Measurements from ENCODE around the gene ITPK1.

ITPK1 gene

DNA sequence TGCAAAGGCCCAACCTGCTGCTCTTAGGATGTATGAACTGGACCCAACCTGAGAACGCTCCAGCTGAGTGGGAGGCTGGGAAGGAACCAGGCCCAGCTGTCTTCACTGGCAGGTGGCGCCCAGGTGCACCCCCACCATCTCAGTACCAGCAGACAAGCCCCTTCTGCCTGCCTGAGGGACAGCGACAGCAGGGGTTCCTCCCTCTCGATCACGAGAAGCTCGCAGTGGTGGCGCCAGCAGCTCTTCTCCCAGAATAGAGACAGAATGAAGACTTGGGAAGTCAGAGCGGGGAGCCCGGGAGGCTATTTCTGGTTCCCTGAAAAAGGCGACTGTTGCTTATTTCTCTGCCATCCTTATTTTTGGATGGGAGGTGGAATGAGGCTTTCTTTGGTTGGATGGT lies 146.3 kb downstream of the ITPK1 start:
- DNase-seq (ENCODE audit: low spot score), result no peak

DNA sequence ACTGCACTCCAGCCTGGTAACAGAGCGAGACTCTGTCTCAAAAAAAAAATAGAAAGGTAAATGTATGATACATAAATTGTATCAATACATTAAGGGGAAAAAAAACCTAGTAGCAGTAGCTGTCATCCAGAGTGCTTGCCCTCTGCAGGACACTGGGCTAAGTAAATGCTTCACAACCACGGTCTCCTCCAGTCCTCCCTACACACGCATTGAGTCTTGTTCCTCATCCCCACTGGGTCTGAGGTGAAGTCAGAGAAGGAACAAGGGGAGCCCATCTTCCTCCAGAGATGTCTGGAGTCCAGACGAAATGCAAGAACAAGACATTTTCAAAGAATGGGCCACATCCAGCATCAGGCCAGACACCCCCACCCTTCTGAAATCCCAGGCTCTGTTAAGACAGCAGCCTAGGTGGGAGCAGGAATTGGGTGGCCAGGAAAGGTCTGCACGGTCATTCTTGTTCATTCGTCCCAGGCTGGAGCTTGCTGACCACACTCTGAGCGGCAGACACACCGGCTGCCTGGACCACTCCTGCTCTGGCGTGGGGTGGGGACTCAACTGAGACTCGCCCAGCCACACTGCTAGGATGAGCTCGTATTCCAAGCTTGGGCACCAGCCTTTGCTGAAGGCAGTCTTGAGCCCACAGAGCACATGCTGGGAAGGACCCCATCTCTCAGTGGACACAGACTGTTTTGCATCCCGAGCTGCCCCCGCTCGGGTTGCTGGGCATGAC lies 147.3 kb downstream of the ITPK1 start:
- no peak for DNase-seq (ENCODE audit: low spot score)

DNA sequence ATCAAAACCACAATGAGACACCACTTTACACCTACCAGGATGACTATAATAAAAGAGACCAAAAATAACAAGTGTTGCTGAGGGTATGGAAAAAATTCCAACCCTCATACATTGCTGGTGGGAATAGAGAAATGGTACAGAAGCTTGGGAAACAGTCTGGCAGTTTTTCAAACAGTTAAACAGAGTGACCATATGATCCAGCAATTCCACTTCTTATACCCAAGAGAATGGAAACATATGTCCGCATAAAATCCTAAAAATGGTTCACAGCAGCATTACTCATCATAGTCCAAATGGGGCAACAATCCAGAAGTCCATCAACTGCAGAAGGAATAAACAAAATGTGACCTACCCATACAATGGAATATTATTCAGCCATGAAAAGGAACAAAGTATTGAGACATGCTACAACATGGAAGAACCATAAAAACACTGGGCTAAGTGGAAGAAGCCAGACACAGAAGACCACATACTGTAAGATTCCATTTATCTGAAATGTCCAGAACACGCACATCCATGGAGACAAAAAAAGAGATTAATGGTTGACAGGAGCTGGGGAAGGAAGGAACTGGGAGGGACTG lies 148.3 kb downstream of the ITPK1 start:
- no peak for DNase-seq (ENCODE audit: low spot score)

DNA sequence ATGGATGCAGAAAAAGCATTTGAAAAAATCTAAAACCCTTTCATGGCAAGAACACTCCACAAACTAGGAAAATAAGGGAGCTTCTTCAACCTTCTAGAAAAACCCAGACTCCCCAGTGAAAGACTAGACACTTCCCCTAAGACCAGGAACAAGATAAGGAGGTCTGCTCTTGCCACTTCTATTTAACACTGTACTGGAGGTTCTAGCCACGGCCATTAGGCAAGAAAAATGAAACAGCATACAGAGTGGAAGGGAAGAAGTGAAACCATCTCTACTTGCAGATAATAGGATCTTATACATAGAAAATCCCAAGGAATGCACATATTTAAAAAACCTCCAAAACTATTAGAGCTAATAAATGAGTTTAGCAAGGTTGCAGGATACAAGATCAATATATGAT lies 150.4 kb downstream of the ITPK1 start:
- DNase-seq (ENCODE audit: low spot score), result no peak

DNA sequence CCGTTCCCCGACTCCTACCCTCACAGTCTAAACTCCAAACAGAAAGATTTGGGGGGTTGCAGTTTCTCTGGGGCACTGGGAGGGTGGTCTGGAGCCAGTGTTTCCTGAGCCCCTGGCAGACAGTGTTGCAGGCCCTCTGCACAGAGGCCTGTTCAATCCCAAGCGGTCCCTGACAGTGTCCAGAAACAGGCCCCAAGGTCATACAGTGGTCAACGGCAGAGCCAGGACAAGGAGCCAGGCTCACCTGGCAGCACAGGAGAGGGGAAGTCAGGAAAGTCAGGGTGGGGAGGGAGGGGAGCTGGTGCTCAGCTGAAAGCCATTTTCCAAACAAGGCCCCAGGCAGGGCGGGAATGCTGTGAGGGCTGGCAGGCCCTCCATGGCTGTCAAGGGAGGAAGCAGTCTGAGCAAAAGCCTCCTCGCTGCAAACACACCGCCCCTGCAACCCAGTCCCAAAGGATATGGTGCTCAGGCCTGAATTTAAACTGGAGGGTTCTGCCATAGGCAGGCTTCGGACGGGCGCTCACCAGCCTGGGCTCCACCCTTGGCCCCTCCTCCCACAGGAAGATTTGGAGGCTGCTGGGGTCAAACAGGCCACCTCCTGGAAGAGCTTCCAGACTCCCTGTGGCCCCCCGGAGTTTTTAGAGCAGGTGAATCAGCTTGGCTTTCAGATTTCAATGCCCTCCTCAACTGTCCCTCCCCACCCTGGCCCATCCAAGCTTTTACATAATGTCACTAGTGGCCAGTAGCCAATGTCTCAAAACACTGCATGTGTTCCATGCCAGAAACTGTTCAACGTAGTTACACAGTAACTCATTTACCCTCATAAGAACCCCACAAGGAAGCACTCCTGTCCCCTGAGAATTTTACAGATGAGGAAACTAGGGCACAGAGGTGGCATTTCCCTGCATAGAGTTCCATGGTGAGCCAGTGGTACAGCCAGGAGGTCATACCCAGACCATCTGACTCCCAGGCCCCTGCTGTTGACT lies 151.3 kb downstream of the ITPK1 start:
- DNase-seq (ENCODE audit: low spot score), result no peak

DNA sequence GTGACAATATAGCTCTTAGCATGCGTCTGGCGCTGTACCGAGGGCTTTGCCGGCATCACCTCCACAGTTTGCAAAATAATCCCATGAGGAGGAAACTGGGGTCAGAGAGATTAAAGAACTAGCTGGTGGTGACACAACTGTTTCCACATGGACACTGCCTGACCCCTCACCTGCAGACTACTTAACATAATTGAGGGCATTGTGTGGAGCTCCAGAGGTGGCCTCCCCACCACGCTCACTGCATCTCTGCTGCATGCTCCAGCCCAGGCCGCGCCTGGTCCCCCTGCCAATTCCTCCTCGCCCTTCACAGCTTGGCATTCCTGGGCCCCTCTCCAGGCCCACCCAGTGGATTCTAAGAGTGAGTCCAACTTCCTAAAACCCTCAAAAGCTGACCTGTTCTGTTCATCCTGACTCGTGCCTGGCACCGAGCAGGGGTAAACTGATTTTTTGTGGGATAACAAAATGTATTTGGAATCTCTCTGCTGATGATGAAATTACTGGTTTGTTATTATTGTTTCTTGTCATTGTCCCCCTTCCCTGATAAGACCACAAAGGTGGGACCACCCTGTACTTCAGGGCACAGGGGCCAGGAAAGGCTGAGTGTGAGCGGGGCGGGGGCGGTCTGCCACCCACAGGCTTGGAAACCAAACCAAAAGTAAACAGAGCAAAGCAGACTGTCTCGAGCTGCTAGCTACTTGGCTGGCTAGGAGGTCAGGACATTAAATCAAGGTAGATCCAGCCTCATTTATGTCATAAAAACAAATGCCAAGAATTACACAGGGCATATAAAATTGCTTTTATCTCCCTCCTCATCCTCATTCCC lies 152.2 kb downstream of the ITPK1 start:
- no peak for DNase-seq (ENCODE audit: low spot score)

DNA sequence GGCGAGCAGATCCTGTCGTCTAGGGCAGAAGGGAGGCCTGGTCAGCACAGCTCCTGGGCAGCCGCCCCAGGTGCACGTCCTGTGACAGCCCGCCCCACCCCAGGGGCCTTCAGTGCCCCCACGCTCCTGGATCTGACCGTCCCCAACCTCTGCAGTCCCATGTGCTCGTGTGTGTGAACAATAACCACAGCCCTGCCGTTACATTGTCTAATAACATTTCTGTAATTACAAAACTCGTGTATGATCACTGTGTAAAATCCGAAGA lies 153.0 kb downstream of the ITPK1 start:
- no peak for DNase-seq (ENCODE audit: low spot score)

DNA sequence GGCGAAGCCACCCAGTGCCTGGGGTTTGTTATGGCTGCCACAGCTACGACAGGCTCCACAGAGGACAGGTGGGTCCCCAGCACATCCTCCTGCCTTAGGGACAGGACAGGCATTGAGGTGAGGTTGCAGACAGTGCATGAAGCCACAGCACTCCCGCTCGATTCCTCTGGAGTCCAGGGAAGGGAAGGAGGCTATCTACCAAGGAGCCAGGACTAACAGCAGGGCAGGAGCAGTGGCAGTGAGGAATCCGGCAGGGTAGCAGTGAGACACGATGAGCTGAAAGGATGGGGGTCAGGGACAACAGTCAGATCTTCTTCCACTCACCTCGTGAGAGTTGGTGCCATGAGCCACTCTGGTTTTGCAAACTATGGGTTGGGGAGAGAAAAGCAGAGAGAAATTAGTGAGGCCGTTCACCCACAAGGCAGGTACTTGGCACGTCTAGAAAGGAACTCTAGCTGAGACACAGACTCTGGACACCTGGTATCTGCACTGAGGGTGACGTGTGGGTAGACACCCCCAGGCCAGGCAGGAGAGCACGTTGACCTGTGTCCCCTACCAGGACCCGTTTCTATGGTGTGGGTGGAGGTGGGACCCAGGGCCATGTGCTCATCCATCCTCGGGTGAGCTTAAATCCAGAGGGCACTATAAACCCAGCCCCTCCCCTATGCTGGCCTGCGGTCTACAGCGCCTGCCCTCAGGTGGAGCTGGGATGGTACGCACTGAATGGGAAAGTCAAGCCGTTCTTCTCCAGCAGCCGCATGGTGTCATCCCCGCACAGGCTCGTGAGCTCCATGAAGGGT lies 153.5 kb downstream of the ITPK1 start:
- no peak for DNase-seq (ENCODE audit: low spot score)

DNA sequence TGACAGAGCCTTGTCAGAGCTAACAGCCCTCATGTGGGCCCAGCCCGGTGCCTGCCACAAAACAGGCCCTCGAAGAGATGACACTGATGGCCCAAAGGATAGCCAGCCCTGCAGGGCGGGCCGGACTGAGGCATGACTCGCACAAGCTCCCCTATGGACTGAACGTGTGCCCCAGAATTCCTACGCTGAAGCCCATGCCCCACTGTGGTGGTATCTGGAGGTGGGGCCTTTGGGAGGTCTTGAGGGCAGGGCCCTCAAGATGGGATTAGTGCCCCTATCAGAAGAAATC lies 154.2 kb downstream of the ITPK1 start:
- no peak for DNase-seq (ENCODE audit: low spot score)

DNA sequence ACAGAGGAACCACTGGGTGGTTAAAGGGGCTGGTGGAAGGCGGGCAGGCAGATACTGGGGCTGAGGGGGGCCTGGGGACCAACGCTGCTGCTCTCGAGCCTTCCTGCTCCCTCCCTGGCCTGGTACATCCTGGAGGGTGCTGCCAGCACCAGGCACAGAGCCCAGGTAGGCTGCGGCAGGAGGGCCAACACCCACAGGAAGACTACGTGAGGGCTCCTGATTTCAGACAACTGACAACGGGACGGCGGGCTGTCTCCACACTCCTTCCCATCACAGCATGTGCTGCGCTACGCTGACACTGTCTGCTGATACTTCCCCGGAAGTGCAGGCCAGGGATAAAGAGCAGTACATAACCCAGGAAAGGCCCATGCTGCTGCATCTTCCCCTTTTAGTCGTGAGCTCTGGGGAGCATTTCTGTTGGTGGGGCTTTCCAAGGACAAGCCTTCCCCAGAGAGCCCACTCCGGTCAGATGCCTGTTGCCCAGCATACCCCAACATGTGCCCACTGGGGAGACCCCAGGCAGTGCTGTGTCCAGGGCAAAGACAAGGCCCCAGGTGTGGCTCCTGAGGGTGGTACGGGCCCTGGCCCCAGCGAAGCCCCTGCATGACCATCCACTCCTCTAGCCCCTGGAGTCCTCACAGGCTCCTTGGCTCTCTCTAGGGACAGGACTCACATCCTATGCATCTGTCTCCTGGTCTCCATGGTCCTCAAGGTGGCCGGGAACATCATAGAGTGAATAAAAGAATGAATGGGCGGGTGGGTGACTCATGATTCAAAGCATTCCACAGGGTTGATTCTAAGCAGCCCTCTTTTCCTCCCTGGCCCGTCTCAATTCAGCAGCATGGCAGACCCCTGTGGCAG lies 154.8 kb downstream of the ITPK1 start:
- DNase-seq (ENCODE audit: low spot score), result no peak

DNA sequence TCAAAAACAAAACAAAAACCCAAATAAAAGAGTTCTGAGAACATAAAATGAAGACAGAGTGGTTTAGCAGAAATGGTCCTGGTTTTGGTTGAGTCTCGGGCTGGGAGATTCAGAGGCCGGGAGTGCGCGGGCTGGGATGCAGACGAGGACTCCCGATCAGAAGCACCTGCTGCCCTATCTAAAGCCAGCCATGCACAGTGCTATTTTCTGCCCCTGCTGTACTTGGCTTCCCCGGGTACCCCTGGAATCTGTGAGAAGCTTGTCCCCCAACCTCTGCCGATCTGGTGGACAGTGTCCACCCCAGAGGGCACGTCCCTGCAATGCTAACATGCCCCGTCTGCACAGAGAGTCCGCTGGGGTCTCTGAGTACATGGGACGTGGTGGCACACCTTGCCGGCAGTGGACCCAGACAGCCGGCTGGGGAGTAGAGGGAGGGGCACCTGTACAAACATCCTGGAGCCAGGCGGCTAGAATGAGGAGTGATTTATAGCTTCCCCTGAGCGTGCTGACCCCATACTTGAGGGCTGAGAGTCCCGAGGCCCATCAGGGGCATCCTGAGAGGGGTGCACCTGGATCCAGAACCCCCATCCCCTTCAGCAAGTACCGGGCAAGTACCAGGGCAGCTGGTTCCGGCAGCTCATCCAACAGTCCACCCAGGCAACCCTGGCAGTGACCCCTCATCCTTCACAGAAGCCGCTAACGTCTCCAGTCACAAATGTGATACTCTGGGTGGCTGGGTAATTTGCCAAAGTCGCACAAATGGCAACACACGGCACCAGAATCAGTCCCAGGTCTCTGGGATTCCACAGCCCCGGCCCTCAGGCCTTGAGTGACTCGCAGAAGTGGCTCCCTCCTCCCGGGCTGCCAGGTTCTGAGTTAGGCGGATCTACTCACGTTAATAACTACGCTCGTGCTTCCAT lies 155.7 kb downstream of the ITPK1 start:
- no peak for DNase-seq (ENCODE audit: low spot score)

DNA sequence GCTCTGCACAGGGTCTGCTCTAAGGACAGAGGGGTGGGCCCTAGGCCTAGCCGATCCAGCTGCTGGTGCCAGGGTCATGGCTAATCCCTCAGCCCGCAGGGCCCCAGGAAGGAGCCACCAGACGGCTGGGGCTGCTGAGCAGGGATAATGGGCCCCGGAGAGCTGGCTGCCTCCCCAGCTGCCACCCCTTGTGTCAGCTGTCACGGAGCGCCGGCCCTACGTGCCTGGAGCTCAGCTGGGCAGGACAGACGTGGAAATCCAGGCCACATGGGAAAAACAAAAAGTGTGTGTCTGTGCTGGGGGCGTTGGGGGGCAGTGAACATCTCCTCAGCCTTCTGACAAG lies 156.6 kb downstream of the ITPK1 start:
- no peak for DNase-seq (ENCODE audit: low spot score)

DNA sequence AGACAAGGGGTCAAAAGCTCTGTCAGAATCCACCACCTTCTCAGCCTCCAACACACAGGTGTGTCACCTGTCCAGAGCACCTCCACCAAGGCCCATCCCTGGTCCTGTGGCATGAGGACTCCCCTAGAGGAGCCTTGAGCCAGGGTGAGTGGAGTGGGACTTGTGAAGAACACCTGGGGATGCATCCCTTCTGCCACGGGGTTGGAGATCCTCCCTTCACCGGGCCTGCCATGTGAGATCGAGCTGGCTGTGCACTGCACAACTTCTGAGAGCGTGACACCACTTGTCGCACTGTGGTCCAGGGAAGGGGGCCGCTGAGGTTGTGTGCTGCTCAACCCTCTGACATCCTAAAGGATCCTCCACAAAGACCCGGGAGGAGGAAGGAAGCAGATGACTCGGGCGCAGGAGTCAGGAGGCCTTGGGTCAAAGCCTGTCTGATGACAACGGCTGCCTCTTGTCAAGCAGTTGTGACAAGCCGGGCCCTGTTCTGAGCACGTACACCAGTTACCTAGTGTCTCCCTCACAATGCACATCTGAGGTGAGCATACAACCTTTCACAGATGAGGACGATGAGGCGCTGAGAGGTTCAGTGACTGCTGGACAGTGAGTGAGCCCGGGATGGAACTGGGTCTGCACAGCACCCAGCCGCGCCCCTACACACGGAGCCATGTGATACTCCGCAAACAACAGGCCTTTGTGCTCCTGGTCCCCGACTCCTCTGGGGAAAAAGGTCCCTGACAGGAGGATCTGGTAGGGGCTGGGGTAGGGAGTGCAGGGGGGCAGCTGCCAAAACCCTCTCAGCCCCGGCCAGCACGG lies 157.1 kb downstream of the ITPK1 start:
- no peak for DNase-seq (ENCODE audit: low spot score)

DNA sequence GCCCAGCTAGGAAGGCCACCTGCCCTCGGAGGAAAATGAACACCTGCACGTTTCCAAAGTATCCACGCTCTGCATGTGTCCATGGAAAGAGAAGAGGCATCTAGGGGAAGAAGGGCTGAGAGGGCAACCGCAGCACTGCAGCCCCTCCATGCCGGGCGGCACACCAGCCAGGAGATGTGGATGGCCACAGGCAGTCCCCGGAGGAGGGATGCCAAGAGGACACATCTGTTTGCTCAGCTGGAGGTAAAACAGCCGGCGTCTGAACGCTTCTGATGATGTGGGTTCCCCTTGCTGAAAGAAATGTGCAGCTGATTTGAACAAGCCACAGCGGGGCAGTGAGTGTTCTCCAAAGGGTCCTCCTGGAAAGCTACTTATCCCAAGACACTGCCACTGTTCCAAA lies 158.8 kb downstream of the ITPK1 start:
- DNase-seq (ENCODE audit: low spot score), result no peak

DNA sequence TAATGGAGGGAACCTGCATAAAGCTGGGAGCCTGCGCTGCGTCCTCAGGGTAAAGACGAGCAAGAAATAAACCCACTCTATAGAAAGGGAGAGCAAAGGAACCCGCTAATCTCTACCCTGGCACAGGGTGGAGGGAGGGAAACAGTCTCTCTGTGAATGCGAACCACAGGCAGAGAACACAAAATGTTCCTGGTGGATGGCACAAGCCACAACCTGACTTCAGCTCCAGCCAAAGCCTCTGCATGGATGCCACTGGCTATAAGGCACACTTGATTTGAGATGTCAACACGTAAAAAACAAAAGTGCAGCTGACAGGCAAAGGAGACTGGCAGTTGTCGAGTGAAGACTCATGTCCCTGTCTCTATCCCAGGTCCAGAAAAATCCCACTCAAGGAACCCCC lies 160.3 kb downstream of the ITPK1 start:
- no peak for DNase-seq (ENCODE audit: low spot score)

DNA sequence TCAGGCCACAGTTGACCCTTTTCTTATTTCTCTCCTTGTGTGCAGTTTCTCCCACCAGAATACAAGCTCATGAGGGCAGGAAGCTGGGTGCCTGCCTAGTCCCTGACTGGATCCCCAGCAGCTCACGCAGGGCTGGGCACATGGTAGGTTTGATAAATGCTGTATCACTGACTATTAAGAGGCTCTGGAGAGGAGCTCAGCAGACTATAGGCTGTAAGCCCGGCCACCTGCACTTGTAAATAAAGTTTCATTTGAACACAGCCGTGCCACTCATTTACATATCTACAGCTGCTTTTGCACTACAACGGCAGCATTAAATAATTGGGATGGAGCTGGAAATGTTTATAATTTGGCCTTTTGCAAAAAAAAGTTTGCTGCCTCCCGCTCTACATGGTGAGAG lies 160.8 kb downstream of the ITPK1 start:
- no peak for DNase-seq (ENCODE audit: low spot score)

DNA sequence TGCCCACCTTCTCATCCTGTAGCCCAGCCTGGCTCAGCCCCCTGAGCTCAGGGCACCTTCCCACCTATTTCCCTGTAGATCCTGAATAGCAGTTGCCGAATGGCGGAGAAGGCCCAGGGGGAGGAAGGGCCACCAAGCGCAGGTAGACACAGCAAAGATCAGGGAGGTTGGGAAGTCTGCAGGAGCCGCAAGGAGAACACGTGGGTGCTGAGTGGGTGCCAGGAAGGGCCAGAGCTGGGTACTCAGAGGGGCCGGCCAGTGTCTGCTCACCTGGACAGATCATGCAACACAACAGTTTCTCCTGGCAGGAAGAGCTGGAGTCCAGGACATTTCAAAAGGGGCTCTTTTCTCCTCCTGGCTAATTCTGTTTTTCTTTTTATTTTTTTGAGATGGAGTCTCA lies 162.2 kb downstream of the ITPK1 start:
- DNase-seq (ENCODE audit: low spot score), result no peak

DNA sequence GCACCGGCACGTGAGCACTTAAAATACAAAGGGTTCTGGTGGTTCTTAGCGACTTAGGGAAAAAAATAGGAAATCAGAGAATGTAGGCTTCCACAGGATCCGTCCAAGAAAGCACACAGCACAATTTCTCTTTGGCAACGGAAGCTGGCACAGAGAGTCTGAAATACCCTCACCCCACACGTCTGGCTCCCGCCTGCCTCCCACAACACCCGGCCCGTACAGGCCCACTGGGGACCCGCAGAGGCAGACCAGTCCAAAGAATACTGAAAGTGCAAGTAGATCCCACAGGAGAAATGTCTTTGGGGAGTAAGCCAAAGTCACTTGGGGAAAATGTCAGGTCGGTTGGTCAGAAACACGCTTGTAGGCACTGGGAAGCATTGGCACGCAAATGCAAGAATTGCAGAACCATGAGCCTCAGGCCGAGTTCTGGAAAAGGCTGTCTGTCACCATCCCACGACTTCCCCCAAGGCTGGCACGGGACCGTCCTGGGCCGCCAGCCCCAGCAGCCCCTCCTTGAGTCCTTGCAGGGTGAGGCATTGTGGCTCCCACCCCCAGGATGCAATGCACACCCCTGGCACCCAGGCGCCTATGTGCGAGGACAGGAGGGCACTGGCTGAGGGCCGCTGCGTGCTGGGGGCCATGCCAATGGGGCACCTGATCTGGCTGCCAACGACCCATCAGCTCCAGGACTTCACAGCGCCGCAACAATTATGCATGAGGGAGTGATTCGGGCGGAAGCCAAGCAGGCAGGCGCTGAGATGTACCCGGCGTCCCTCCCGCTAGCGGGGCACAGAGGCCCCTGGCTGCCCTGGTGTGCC lies 163.0 kb downstream of the ITPK1 start:
- DNase-seq (ENCODE audit: low spot score), result no peak

Measured in HuH-7 (cell line).